GM23338 (cell line): Measurements from ENCODE around the gene SLC6A18. TPM values are rescaled to one million over a fixed set of nuclear protein-coding genes. Genes with fewer than 3 reads are reported as not detected.
A peak's percentile ranks its signal among the peaks of the same experiment; 100 is the strongest.

Experiments
- ATAC-seq: fragments of 200-7000 bp; cut with Tn5 transposase; 3 replicates; pipeline ENCODE4 v1.9.1; 2020
- DNase-seq: peaks from one replicate; pipeline ENCODE4 v3.0.0-alpha.2; 2015; ENCODE audit warnings: low spot score
- H2AFZ ChIP-seq: fragments of 200-600 bp; sonication (generic); 2 replicates; pipeline ENCODE4 v1.8.0; 2016; ENCODE audit warnings: antibody characterized with exemption, mild to moderate bottlenecking, moderate library complexity
- H3F3A ChIP-seq: fragments of 200-600 bp; sonication (generic); replicated peaks from 2 replicates; pipeline ENCODE4 v1.8.0; 2017; ENCODE audit warnings: antibody characterized with exemption, mixed run types, low read depth
- H3K27ac ChIP-seq: fragments of 200-600 bp; sonication (generic); 2 replicates; pipeline ENCODE4 v1.6.1; 2016; ENCODE audit warnings: low read depth
- H3K27me3 ChIP-seq: fragments of 200-600 bp; sonication (generic); 2 replicates; pipeline ENCODE4 v1.8.0; 2016; ENCODE audit warnings: mild to moderate bottlenecking, mixed run types, moderate library complexity; ENCODE audit not compliant: insufficient read depth
- H3K36me3 ChIP-seq: fragments of 200-600 bp; sonication (generic); 2 replicates; pipeline ENCODE4 v1.8.0; 2016; ENCODE audit warnings: mild to moderate bottlenecking; ENCODE audit not compliant: insufficient read depth
- H3K4me1 ChIP-seq: fragments of 200-600 bp; sonication (generic); 2 replicates; pipeline ENCODE4 v1.8.0; 2016; ENCODE audit warnings: mild to moderate bottlenecking, moderate library complexity; ENCODE audit not compliant: insufficient read depth
- H3K4me2 ChIP-seq: fragments of 200-600 bp; sonication (generic); 2 replicates; pipeline ENCODE4 v1.7.1; 2017; ENCODE audit warnings: mixed run types
- H3K4me3 ChIP-seq: fragments of 200-600 bp; sonication (generic); 2 replicates; pipeline ENCODE4 v1.6.1; 2016; ENCODE audit warnings: mixed run types
- H3K79me2 ChIP-seq: fragments of 200-600 bp; sonication (generic); replicated peaks from 2 replicates; pipeline ENCODE4 v1.8.0; 2017; ENCODE audit warnings: mild to moderate bottlenecking; ENCODE audit not compliant: insufficient read depth
- H3K9me2 ChIP-seq: fragments of 200-600 bp; sonication (generic); 2 replicates; pipeline ENCODE4 v1.8.0; 2017; ENCODE audit not compliant: insufficient read depth
- H4K20me1 ChIP-seq: fragments of 200-600 bp; sonication (generic); replicated peaks from 2 replicates; pipeline ENCODE4 v1.8.0; 2017; ENCODE audit warnings: mild to moderate bottlenecking; ENCODE audit not compliant: insufficient read depth
- H3K27ac Mint-ChIP-seq: 2 replicates; pipeline ENCODE4 v1.8.0; 2020; ENCODE audit warnings: inconsistent platforms, mild to moderate bottlenecking, moderate library complexity, mixed read lengths
- H3K27me3 Mint-ChIP-seq: 3 replicates; pipeline ENCODE4 v1.8.0; 2022; ENCODE audit warnings: low read depth, mild to moderate bottlenecking, moderate library complexity, mixed read lengths, inconsistent platforms; ENCODE audit not compliant: insufficient read depth, poor library complexity
- H3K36me3 Mint-ChIP-seq: 3 replicates; pipeline ENCODE4 v1.8.0; 2021; ENCODE audit warnings: low read depth, mild to moderate bottlenecking, inconsistent platforms, moderate library complexity, mixed read lengths
- H3K4me1 Mint-ChIP-seq: 3 replicates; pipeline ENCODE4 v1.8.0; 2020; ENCODE audit warnings: mild to moderate bottlenecking, inconsistent platforms, mixed read lengths
- H3K4me3 Mint-ChIP-seq: 3 replicates; pipeline ENCODE4 v1.8.0; 2021; ENCODE audit warnings: moderate library complexity, mild to moderate bottlenecking, inconsistent platforms, mixed read lengths
- H3K9me3 Mint-ChIP-seq: 3 replicates; pipeline ENCODE4 v1.8.0; 2020; ENCODE audit warnings: moderate library complexity, mild to moderate bottlenecking, inconsistent platforms, mixed read lengths
- EZH2phosphoT487 ChIP-seq: fragments of 200-600 bp; sonication (generic); IDR thresholded peaks from one replicate; pipeline ENCODE4 v1.8.1; 2018; ENCODE audit warnings: antibody characterized with exemption; ENCODE audit not compliant: unreplicated experiment
- JUNB ChIP-seq: IDR thresholded peaks from one replicate; pipeline ENCODE4 v1.6.1; 2016; ENCODE audit warnings: antibody characterized with exemption; ENCODE audit not compliant: unreplicated experiment
- NANOG ChIP-seq: IDR thresholded peaks from 2 replicates; pipeline ENCODE4 v1.6.1; 2016; ENCODE audit warnings: antibody characterized with exemption, borderline replicate concordance
- STAT1 ChIP-seq: IDR thresholded peaks from one replicate; pipeline ENCODE4 v1.6.1; 2016; ENCODE audit warnings: antibody characterized with exemption; ENCODE audit not compliant: unreplicated experiment
- ZNF114 ChIP-seq: fragments of 250-450 bp; sonication (Bioruptor Pico); IDR thresholded peaks from 2 replicates; pipeline ENCODE4 v1.5.0; 2020; ENCODE audit warnings: mild to moderate bottlenecking, moderate library complexity
- ZNF331 ChIP-seq: fragments of 250-450 bp; sonication (Bioruptor Pico); IDR thresholded peaks from 2 replicates; pipeline ENCODE4 v1.5.0; 2020; ENCODE audit warnings: low read depth, mild to moderate bottlenecking, moderate library complexity
- polyA plus RNA-seq: library from polyadenylated mRNA; unstranded; fragments of >200 nt; fragmentation: Nextera tagmentation; extraction: Ambion mirVana; gene quantifications from 2 replicates; pipeline ENCODE4 v1.2.1, GENCODE V29; 2016
- total RNA-seq: library from RNA; depleted of rRNA; stranded (reverse); fragments of >200 nt; shearing (Covaris generic); gene quantifications from 2 replicates; pipeline ENCODE4 v1.2.3, GENCODE V29; 2014
- TF ChIP-seq, protein P1 (sequence below): IDR thresholded peaks from 2 replicates; pipeline ENCODE4 v1.6.1; 2016; ENCODE audit warnings: antibody characterized with exemption
- TF ChIP-seq, protein P2 (sequence below), 2 experiments: fragments of 200-600 bp in 1 of 2; sonication (generic) in 1 of 2; conservative IDR thresholded peaks; 2 replicates each; pipeline versions ENCODE4 v1.5.1 to v1.6.1; 2016 to 2017; ENCODE audit warnings: antibody characterized with exemption in 2 of 2, low read depth in 2 of 2, mild to moderate bottlenecking in 2 of 2, moderate library complexity in 1 of 2
- TF ChIP-seq, protein P3 (sequence below): IDR thresholded peaks from one replicate; pipeline ENCODE4 v1.6.1; 2018; ENCODE audit warnings: antibody characterized with exemption; ENCODE audit not compliant: unreplicated experiment

The SLC6A18 gene
- total and polyA plus RNA-seq, 2 experiments from 2014 or later, result not detected

- ATAC-seq (no peak), DNase-seq (no peak)
- Histone ChIP-seq H2AFZ (no peak overlapping the region), H3K9me2 (no peaks in the 10 kb centered on the region), H3K79me2 (no peaks in the 10 kb centered on the region), H3F3A (no peaks in the 10 kb centered on the region), H3K4me1 (no peaks in the 10 kb centered on the region), H3K27ac (no peak overlapping the region), H4K20me1 (no peaks in the 10 kb centered on the region), H3K27me3 (no peaks in the 10 kb centered on the region), H3K4me3 (no peak overlapping the region), H3K36me3 (peaks cover 10% of the 10 kb centered on the region; the same call in 1 of the 2 replicates), H3K4me2 (no peak overlapping the region)
- H3K36me3 Mint-ChIP-seq, result peaks cover 37% of the 10 kb centered on the region
- H3K4me3 Mint-ChIP-seq, result no peak overlapping the region
- TF ChIP-seq, protein P1, sequence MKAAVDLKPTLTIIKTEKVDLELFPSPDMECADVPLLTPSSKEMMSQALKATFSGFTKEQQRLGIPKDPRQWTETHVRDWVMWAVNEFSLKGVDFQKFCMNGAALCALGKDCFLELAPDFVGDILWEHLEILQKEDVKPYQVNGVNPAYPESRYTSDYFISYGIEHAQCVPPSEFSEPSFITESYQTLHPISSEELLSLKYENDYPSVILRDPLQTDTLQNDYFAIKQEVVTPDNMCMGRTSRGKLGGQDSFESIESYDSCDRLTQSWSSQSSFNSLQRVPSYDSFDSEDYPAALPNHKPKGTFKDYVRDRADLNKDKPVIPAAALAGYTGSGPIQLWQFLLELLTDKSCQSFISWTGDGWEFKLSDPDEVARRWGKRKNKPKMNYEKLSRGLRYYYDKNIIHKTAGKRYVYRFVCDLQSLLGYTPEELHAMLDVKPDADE, result no peak
- no peak for TF ChIP-seq NANOG
- TF ChIP-seq STAT1, result no peak
- no peak for TF ChIP-seq ZNF331 (CRISPR knock-in tag)
- TF ChIP-seq, protein P2, sequence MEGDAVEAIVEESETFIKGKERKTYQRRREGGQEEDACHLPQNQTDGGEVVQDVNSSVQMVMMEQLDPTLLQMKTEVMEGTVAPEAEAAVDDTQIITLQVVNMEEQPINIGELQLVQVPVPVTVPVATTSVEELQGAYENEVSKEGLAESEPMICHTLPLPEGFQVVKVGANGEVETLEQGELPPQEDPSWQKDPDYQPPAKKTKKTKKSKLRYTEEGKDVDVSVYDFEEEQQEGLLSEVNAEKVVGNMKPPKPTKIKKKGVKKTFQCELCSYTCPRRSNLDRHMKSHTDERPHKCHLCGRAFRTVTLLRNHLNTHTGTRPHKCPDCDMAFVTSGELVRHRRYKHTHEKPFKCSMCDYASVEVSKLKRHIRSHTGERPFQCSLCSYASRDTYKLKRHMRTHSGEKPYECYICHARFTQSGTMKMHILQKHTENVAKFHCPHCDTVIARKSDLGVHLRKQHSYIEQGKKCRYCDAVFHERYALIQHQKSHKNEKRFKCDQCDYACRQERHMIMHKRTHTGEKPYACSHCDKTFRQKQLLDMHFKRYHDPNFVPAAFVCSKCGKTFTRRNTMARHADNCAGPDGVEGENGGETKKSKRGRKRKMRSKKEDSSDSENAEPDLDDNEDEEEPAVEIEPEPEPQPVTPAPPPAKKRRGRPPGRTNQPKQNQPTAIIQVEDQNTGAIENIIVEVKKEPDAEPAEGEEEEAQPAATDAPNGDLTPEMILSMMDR (conservative IDR thresholded peaks at IDR 0.05; ENCODE audit: low read depth in 2 of 2), result no peak
- TF ChIP-seq, protein P3, sequence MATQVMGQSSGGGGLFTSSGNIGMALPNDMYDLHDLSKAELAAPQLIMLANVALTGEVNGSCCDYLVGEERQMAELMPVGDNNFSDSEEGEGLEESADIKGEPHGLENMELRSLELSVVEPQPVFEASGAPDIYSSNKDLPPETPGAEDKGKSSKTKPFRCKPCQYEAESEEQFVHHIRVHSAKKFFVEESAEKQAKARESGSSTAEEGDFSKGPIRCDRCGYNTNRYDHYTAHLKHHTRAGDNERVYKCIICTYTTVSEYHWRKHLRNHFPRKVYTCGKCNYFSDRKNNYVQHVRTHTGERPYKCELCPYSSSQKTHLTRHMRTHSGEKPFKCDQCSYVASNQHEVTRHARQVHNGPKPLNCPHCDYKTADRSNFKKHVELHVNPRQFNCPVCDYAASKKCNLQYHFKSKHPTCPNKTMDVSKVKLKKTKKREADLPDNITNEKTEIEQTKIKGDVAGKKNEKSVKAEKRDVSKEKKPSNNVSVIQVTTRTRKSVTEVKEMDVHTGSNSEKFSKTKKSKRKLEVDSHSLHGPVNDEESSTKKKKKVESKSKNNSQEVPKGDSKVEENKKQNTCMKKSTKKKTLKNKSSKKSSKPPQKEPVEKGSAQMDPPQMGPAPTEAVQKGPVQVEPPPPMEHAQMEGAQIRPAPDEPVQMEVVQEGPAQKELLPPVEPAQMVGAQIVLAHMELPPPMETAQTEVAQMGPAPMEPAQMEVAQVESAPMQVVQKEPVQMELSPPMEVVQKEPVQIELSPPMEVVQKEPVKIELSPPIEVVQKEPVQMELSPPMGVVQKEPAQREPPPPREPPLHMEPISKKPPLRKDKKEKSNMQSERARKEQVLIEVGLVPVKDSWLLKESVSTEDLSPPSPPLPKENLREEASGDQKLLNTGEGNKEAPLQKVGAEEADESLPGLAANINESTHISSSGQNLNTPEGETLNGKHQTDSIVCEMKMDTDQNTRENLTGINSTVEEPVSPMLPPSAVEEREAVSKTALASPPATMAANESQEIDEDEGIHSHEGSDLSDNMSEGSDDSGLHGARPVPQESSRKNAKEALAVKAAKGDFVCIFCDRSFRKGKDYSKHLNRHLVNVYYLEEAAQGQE, result no peak
- no peak for TF ChIP-seq ZNF114 (CRISPR knock-in tag)
- TF ChIP-seq JUNB, result no peak
- H3K9me3 Mint-ChIP-seq, result peaks cover 13% of the 10 kb centered on the region; the same call in 2 of the 3 replicates
- peaks cover 9% of the 10 kb centered on the region for H3K27me3 Mint-ChIP-seq
- peak overlapping the region; percentile 67; the same call in 1 of the 2 replicates for H3K27ac Mint-ChIP-seq
- H3K4me1 Mint-ChIP-seq, result no peaks in the 10 kb centered on the region; the same call in 2 of the 3 replicates
Measured at GRCh38 chr5:1257841-1258240, 32.7 kb downstream of the SLC6A18 start.

DNA sequence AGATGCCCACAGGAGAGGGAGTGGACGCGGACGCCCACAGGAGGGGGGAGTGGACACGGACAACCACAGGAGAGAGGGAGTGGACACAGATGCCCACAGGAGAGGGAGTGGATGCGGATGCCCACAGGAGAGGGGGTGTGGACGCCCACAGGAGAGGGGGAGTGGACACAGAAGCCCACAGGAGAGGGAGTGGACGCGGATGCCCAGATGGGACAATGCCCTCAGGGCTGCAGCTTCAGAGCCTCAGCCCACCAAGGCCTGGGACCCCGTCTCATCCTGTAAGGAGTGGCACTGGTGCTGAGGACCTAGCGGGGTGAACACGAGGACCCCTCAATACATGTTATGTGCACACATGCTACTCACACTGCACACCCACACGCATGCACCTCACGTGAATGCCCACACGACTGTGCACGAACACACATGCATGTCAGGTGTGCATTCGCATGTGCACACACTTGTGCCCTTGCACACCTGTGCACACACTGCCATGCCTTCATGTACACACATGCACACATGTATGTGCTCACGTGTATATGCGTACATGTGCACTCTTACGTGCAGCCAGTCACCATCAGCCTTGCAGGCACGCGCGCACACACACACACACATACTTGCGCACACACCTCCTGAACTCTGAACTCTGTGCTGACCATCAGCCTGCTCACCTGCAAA is 34.8 kb downstream of the SLC6A18 start:
- no peaks in the 10 kb centered on the region for H3K27me3 ChIP-seq
- H3K9me3 Mint-ChIP-seq, result peaks cover 20% of the 10 kb centered on the region; the same call in 2 of the 3 replicates
- no peaks in the 10 kb centered on the region for H3K4me1 ChIP-seq
- H3K4me2 ChIP-seq, result no peak overlapping the region
- H3K9me2 ChIP-seq, result no peaks in the 10 kb centered on the region
- H3F3A ChIP-seq, result no peaks in the 10 kb centered on the region
- H3K4me3 Mint-ChIP-seq, result no peak overlapping the region
- peaks cover 58% of the 10 kb centered on the region for H3K36me3 Mint-ChIP-seq
- peaks cover 12% of the 10 kb centered on the region for H3K27me3 Mint-ChIP-seq
- no peak overlapping the region for H3K27ac ChIP-seq
- no peaks in the 10 kb centered on the region for H4K20me1 ChIP-seq
- H3K4me3 ChIP-seq, result no peak overlapping the region
- no peak for DNase-seq
- H3K27ac Mint-ChIP-seq, result no peak overlapping the region
- H2AFZ ChIP-seq, result no peak overlapping the region
- H3K4me1 Mint-ChIP-seq, result no peaks in the 10 kb centered on the region; the same call in 2 of the 3 replicates
- ATAC-seq, result no peak
- H3K79me2 ChIP-seq, result no peaks in the 10 kb centered on the region
- peaks cover 16% of the 10 kb centered on the region for H3K36me3 ChIP-seq
- no peak for TF ChIP-seq EZH2phosphoT487
